ENCODE results near the gene C2orf78. TPM values are rescaled to one million over a fixed set of nuclear protein-coding genes. Genes with fewer than 3 reads are reported as not detected.

Gene C2orf78
- total RNA-seq, 1 experiment from 2014 or later, result not detected

DNA sequence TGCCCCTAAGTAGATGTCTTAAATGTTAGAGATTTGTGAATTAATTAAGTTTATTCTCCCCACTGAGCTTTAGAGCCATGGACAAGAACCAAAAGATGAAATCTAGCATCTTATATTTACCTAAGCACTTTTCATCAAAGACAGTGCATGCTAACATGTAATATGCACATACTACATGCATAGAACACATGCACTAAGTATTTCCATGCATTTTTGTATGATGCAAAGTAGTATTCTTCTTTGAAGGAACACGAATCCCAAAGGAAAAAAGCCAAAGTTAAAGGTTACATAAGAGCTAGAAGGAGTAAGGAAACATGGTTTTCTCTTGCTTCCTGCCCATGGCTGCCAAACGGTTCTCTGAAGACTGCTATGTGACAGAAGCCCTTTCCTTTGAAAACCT, 60.1 kb downstream of the C2orf78 start:
- Histone ChIP-seq H3K9me3 (ENCODE audit: control insufficient read depth, insufficient read depth, low read depth, low read length) (no peaks in the 10 kb centered on the region), H3K4me3 (ENCODE audit: low read depth in 2 of 2, low read length in 2 of 2) (no peak overlapping the region), H3K27ac (ENCODE audit: low read length) (no peak overlapping the region), H3K27me3 (ENCODE audit: control insufficient read depth, insufficient read depth, low read length) (no peaks in the 10 kb centered on the region), H3K4me1 (ENCODE audit: control insufficient read depth, insufficient read depth, low read length) (no peaks in the 10 kb centered on the region), H3K36me3 (ENCODE audit: control insufficient read depth, insufficient read depth, low read length) (peaks cover 9% of the 10 kb centered on the region)
- ATAC-seq, result no peak
- ChIA-PET POLR2A (no interaction called here), CTCF (no interaction called here)
- no peak for TF ChIP-seq TCF7L2 (IDR thresholded peaks at IDR 0.05; ENCODE audit: low read depth, low read length)
- no peak for TF ChIP-seq POLR2AphosphoS5 (IDR thresholded peaks at IDR 0.05; ENCODE audit: low read depth, low read length)
- TF ChIP-seq, protein P1, sequence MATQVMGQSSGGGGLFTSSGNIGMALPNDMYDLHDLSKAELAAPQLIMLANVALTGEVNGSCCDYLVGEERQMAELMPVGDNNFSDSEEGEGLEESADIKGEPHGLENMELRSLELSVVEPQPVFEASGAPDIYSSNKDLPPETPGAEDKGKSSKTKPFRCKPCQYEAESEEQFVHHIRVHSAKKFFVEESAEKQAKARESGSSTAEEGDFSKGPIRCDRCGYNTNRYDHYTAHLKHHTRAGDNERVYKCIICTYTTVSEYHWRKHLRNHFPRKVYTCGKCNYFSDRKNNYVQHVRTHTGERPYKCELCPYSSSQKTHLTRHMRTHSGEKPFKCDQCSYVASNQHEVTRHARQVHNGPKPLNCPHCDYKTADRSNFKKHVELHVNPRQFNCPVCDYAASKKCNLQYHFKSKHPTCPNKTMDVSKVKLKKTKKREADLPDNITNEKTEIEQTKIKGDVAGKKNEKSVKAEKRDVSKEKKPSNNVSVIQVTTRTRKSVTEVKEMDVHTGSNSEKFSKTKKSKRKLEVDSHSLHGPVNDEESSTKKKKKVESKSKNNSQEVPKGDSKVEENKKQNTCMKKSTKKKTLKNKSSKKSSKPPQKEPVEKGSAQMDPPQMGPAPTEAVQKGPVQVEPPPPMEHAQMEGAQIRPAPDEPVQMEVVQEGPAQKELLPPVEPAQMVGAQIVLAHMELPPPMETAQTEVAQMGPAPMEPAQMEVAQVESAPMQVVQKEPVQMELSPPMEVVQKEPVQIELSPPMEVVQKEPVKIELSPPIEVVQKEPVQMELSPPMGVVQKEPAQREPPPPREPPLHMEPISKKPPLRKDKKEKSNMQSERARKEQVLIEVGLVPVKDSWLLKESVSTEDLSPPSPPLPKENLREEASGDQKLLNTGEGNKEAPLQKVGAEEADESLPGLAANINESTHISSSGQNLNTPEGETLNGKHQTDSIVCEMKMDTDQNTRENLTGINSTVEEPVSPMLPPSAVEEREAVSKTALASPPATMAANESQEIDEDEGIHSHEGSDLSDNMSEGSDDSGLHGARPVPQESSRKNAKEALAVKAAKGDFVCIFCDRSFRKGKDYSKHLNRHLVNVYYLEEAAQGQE (IDR thresholded peaks at IDR 0.05; ENCODE audit: insufficient read depth in 1 of 2, low read depth in 2 of 2, low read length in 1 of 2), result no peak
- TF ChIP-seq SIN3A (IDR thresholded peaks at IDR 0.05; ENCODE audit: borderline replicate concordance, insufficient read depth, low read depth, low read length), result no peak
- TF ChIP-seq, protein P2, sequence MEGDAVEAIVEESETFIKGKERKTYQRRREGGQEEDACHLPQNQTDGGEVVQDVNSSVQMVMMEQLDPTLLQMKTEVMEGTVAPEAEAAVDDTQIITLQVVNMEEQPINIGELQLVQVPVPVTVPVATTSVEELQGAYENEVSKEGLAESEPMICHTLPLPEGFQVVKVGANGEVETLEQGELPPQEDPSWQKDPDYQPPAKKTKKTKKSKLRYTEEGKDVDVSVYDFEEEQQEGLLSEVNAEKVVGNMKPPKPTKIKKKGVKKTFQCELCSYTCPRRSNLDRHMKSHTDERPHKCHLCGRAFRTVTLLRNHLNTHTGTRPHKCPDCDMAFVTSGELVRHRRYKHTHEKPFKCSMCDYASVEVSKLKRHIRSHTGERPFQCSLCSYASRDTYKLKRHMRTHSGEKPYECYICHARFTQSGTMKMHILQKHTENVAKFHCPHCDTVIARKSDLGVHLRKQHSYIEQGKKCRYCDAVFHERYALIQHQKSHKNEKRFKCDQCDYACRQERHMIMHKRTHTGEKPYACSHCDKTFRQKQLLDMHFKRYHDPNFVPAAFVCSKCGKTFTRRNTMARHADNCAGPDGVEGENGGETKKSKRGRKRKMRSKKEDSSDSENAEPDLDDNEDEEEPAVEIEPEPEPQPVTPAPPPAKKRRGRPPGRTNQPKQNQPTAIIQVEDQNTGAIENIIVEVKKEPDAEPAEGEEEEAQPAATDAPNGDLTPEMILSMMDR (IDR thresholded peaks at IDR 0.05), result no peak
- in situ Hi-C loops (cut with HindIII; ENCODE audit: low pct_unique_long_range_greater_than_20kb, low sequenced_read_pairs) (no loop called here), intact Hi-C loops (cut with micrococcal nuclease; ENCODE audit: unreplicated experiment) (no loop called here)
- BruUV-seq (replicated peaks), result no TSS peak
- DNase-seq (ENCODE audit: low read depth, low spot score), result no peak

DNA sequence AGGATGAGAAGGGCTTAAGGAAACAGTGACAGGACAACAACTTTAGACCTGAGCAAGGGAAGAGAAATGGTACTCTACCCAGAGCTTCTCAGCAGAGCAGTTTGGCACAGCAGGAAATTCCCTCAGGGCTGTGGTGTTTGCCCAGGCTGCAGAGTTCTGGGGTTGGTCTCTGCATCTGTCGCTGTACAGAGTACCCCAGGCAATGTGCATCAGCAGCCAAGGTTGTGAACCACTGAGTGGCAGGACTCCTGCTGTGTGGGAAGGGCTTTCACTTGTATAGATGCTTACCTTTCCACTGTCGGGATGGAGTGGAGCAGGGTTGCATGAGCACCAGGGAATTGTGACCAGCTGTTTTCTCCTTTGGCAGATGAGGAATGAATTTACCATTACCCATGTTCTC, 66.0 kb downstream of the C2orf78 start:
- Histone ChIP-seq H3K27me3 (ENCODE audit: control insufficient read depth, insufficient read depth, low read length) (no peaks in the 10 kb centered on the region), H3K4me1 (ENCODE audit: control insufficient read depth, insufficient read depth, low read length) (no peaks in the 10 kb centered on the region), H3K4me3 (ENCODE audit: low read depth in 2 of 2, low read length in 2 of 2) (no peak overlapping the region), H3K9me3 (ENCODE audit: control insufficient read depth, insufficient read depth, low read depth, low read length) (no peaks in the 10 kb centered on the region), H3K36me3 (ENCODE audit: control insufficient read depth, insufficient read depth, low read length) (peaks cover 16% of the 10 kb centered on the region), H3K27ac (ENCODE audit: low read length) (no peak overlapping the region)
- ATAC-seq (no peak), DNase-seq (ENCODE audit: low read depth, low spot score) (no peak)
- no peak for TF ChIP-seq SIN3A (IDR thresholded peaks at IDR 0.05; ENCODE audit: borderline replicate concordance, insufficient read depth, low read depth, low read length)
- no peak for TF ChIP-seq TCF7L2 (IDR thresholded peaks at IDR 0.05; ENCODE audit: low read depth, low read length)
- TF ChIP-seq, protein P2 (IDR thresholded peaks at IDR 0.05), result no peak
- TF ChIP-seq POLR2AphosphoS5 (IDR thresholded peaks at IDR 0.05; ENCODE audit: low read depth, low read length), result no peak
- TF ChIP-seq, protein P1 (IDR thresholded peaks at IDR 0.05; ENCODE audit: insufficient read depth in 1 of 2, low read depth in 2 of 2, low read length in 1 of 2), result no peak
- ChIA-PET CTCF (no interaction called here), POLR2A (no interaction called here)
- in situ Hi-C loops (cut with HindIII; ENCODE audit: low pct_unique_long_range_greater_than_20kb, low sequenced_read_pairs), result no loop called here
- intact Hi-C loops (cut with micrococcal nuclease; ENCODE audit: unreplicated experiment), result no loop called here
- BruUV-seq (replicated peaks), result no TSS peak
